Esophagus (tissue), 2 donors: ENCODE measurements around the gene RUBCNL. TPM values are rescaled to one million over a fixed set of nuclear protein-coding genes. Genes with fewer than 3 reads are reported as not detected.

ENCODE experiments used
- H3K27ac ChIP-seq, 2 donors: one replicate each; pipeline ENCODE4 v1.5.1; 2013; ENCODE audit warnings: low read depth in 2 of 2, mild to moderate bottlenecking in 2 of 2, inconsistent platforms in 1 of 2, low read length in 1 of 2, moderate library complexity in 1 of 2
- H3K27me3 ChIP-seq, 2 donors: one replicate each; pipeline ENCODE4 v1.6.1; 2013; ENCODE audit warnings: low read length in 2 of 2, control low read depth in 1 of 2, mild to moderate bottlenecking in 1 of 2; ENCODE audit not compliant: insufficient read depth in 2 of 2, control insufficient read depth in 1 of 2
- H3K36me3 ChIP-seq, 2 donors: one replicate each; pipeline ENCODE4 v1.6.1; 2013; ENCODE audit warnings: low read length in 1 of 2; ENCODE audit not compliant: control insufficient read depth in 2 of 2, insufficient read depth in 2 of 2
- H3K4me1 ChIP-seq, 2 donors: one replicate each; pipeline ENCODE4 v1.6.1; 2013; ENCODE audit warnings: low read length in 1 of 2; ENCODE audit not compliant: control insufficient read depth in 2 of 2, insufficient read depth in 2 of 2
- H3K4me3 ChIP-seq, 2 donors: one replicate each; pipeline ENCODE4 v1.5.1; 2013; ENCODE audit warnings: low read length in 2 of 2, mild to moderate bottlenecking in 2 of 2, low read depth in 1 of 2, moderate library complexity in 1 of 2
- H3K9me3 ChIP-seq, 2 donors: one replicate each; pipeline ENCODE4 v1.6.1; 2013; ENCODE audit warnings: mild to moderate bottlenecking in 2 of 2, low read depth in 1 of 2, low read length in 1 of 2, moderate library complexity in 1 of 2; ENCODE audit not compliant: control insufficient read depth in 2 of 2, insufficient read depth in 1 of 2
- WGBS, 2 donors: extraction: QIAGEN DNeasy Blood & Tissue Kit; methylation state at CpG; one replicate each; pipeline ENCODE4 v1.1.7; 2013; 5-methylcytosine and 5-hydroxymethylcytosine counted together
- polyA plus RNA-seq, 2 donors: library from polyadenylated mRNA; stranded (reverse); fragments of 200-250 nt; gene quantifications; one replicate each; pipeline ENCODE4 v1.2.3, GENCODE V29; 2013
- donor health status: healthy with polysubstance abuse.
- donor health status: Bipolar disorder and iron deficiency.

RUBCNL gene
- polyA plus RNA-seq, 2 donors: 0.26 to 0.28 TPM

GRCh38 chr13:46345866-46346265 is 41.2 kb downstream of the RUBCNL start:
- H3K36me3 ChIP-seq: no peaks in the 10 kb centered on the region
- no peaks in the 10 kb centered on the region for H3K4me1 ChIP-seq
- WGBS, 2 donors: 60 to 74% methylated on average over 5 of the region's 5 CpGs
- H3K27ac ChIP-seq: no peak overlapping the region
- no peaks in the 10 kb centered on the region for H3K9me3 ChIP-seq
- peaks cover 0 to 2% of the 10 kb centered on the region in 2 donors for H3K27me3 ChIP-seq
- H3K4me3 ChIP-seq: no peak overlapping the region

DNA sequence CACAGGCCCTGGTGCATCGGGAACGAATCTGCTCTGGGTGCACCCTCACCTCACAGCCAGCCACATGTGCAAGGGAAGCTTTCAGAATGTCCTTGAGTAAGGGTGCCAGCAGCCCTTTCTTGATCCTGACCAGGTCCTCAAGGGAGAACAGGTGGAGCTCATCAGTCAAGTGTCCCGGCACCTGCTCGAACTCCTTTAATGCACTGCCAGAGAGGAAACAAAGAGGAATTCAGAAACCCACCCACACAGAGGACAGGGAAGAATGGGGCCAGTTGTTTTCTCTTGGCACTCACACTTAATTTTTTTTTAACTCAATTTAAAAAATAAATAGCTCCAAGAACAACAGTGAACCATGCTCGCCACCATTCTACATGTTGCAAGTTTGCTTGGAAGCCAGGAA is 41.7 kb downstream of the RUBCNL start:
- Histone ChIP-seq H3K27ac (no peak overlapping the region), H3K4me3 (no peak overlapping the region), H3K36me3 (no peaks in the 10 kb centered on the region), H3K4me1 (no peaks in the 10 kb centered on the region), H3K9me3 (no peaks in the 10 kb centered on the region), H3K27me3 (peaks cover 0 to 2% of the 10 kb centered on the region in 2 donors)
- WGBS, 2 donors: 50 to 51% methylated on average over 5 of the region's 5 CpGs

GRCh38 chr13:46343279-46343994 is 43.6 kb downstream of the RUBCNL start:
- H3K27me3 ChIP-seq: peaks cover 0 to 2% of the 10 kb centered on the region in 2 donors
- H3K27ac ChIP-seq: no peak overlapping the region
- WGBS, 2 donors: 70 to 76% methylated on average over 16 of the region's 16 CpGs
- H3K9me3 ChIP-seq: no peaks in the 10 kb centered on the region
- H3K4me3 ChIP-seq: no peak overlapping the region
- H3K36me3 ChIP-seq: no peaks in the 10 kb centered on the region
- H3K4me1 ChIP-seq: no peaks in the 10 kb centered on the region

DNA sequence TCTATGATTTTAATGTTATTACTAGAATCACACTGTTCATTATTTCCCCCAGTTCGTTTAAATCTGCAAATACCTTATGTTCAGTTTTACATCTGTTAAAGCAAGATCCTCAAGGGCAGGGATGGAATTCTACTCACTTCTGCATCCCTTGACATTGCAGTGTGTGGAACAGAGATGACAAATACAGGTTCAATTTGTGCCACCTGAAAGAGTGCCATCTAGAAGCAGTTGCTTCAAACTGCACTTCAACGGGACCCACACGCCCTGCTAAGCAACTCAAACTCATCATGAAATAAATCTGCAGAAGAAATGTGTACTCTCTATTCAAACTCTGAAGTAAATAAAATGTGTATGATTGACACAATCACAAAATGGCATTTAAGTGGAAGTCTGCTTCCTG is 44.5 kb downstream of the RUBCNL start:
- H3K4me3 ChIP-seq: no peak overlapping the region
- H3K27ac ChIP-seq: no peak overlapping the region
- no peaks in the 10 kb centered on the region for H3K9me3 ChIP-seq
- peaks cover 0 to 2% of the 10 kb centered on the region in 2 donors for H3K27me3 ChIP-seq
- no peaks in the 10 kb centered on the region for H3K36me3 ChIP-seq
- no peaks in the 10 kb centered on the region for H3K4me1 ChIP-seq
- WGBS, 2 donors: 49 to 61% methylated on average over 3 of the region's 3 CpGs

- WGBS, 2 donors: 72 to 78% methylated on average over 1 of the region's 1 CpG
- no peaks in the 10 kb centered on the region for H3K9me3 ChIP-seq
- H3K4me3 ChIP-seq: no peak overlapping the region
- no peak overlapping the region for H3K27ac ChIP-seq
- no peaks in the 10 kb centered on the region for H3K36me3 ChIP-seq
- peaks cover 0 to 2% of the 10 kb centered on the region in 2 donors for H3K27me3 ChIP-seq
- no peaks in the 10 kb centered on the region for H3K4me1 ChIP-seq
These were observed 45.8 kb downstream of the RUBCNL start for GRCh38 chr13:46341112-46341711.

GRCh38 chr13:46340631-46341111 is 46.4 kb downstream of the RUBCNL start:
- 94 to 96% methylated on average over 3 of the region's 3 CpGs for WGBS, 2 donors
- no peaks in the 10 kb centered on the region for H3K36me3 ChIP-seq
- no peak overlapping the region for H3K27ac ChIP-seq
- no peaks in the 10 kb centered on the region for H3K4me1 ChIP-seq
- H3K4me3 ChIP-seq: no peak overlapping the region
- peaks cover 0 to 2% of the 10 kb centered on the region in 2 donors for H3K27me3 ChIP-seq
- H3K9me3 ChIP-seq: no peaks in the 10 kb centered on the region

DNA sequence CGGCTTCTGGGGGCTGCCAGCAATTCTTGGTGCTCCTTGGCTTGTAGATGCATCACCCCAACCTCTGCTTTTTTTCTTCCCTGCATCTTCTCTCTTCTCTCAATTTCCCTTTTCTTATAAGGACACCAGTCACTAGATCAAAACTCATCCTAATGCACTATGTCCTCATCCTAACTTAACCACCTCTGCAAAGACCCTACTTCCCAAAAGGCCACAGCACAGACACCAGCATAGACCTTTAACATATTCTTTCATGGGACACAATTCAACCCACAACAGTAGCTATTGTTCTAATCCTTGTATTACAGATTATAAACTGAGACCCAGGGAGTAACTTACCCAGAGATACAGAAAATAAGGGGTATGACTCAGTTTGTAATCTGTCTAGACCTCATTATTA is 47.0 kb downstream of the RUBCNL start:
- Histone ChIP-seq H3K9me3 (no peaks in the 10 kb centered on the region), H3K27ac (no peak overlapping the region), H3K4me1 (no peaks in the 10 kb centered on the region), H3K36me3 (no peaks in the 10 kb centered on the region), H3K27me3 (peaks cover 0 to 2% of the 10 kb centered on the region in 2 donors), H3K4me3 (no peak overlapping the region)
- 100% methylated on average over 1 of the region's 1 CpG for WGBS, 2 donors

DNA sequence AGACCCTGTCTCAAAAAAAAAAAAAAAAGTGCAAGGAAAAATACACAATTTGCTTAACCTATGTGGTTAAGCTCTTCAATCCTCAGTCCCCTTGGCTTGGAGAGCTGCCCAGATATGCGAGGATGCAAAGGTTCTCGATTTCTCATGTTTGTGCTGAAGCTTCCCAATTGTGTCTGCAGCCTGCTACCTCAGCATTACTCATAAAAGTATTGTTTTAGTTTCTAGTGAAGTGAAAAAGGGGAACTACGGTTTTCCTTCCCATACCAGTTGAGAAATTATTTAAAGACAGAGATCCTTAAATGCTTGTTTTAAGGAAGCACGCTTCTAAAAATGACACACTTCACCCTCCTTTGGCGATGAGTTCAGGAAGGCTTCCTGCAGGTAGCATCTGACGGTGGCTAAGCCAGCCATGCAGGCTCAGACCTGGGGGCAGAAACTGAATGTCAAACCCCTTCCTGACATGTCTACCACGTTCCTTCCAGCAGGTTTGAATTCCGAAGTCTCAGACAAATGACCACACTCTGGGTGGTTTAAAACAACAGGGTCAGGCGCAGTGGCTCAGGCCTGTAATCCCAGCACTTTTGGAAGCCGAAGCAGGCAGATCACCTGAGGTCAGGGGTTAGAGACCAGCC is 47.9 kb downstream of the RUBCNL start:
- Histone ChIP-seq H3K36me3 (no peaks in the 10 kb centered on the region), H3K4me3 (no peak overlapping the region), H3K4me1 (no peaks in the 10 kb centered on the region), H3K27me3 (no peaks in the 10 kb centered on the region), H3K27ac (no peak overlapping the region), H3K9me3 (no peaks in the 10 kb centered on the region)
- WGBS, 2 donors: 46 to 60% methylated on average over 10 of the region's 10 CpGs

DNA sequence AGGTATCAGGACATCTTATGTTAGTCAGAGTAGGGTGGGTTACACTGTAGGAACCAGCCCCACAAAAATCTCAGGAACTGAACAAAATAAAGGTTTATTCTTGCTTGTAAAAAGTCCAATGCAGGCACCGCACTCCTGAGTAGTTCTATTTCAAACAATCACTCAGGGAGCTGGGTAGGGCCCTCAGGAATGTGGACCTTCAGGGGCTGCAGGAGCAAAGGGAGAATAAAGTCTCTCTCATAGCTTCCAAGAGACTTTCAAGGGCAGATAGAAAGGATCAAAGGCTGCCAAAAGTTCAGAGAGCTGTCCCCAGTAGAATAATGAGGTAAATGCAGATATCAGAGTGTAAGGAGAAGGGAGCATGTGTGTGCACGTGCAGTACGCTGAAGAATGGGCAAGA is 49.4 kb downstream of the RUBCNL start:
- Histone ChIP-seq H3K9me3 (no peaks in the 10 kb centered on the region), H3K36me3 (no peaks in the 10 kb centered on the region), H3K4me1 (no peaks in the 10 kb centered on the region), H3K27me3 (no peaks in the 10 kb centered on the region), H3K27ac (no peak overlapping the region), H3K4me3 (no peak overlapping the region)
- 47 to 63% methylated on average over 3 of the region's 3 CpGs for WGBS, 2 donors
